ENCODE results near the gene TAF11L12. TPM values are rescaled to one million over a fixed set of nuclear protein-coding genes. Genes with fewer than 3 reads are reported as not detected.
"Not testable (repeated sequence)": the region's sequence is repeated elsewhere in the genome, so short reads cannot be mapped to it uniquely, and the experiment has no call there.

Gene TAF11L12
- polyA plus RNA-seq, 1 experiment, result not detected

DNA sequence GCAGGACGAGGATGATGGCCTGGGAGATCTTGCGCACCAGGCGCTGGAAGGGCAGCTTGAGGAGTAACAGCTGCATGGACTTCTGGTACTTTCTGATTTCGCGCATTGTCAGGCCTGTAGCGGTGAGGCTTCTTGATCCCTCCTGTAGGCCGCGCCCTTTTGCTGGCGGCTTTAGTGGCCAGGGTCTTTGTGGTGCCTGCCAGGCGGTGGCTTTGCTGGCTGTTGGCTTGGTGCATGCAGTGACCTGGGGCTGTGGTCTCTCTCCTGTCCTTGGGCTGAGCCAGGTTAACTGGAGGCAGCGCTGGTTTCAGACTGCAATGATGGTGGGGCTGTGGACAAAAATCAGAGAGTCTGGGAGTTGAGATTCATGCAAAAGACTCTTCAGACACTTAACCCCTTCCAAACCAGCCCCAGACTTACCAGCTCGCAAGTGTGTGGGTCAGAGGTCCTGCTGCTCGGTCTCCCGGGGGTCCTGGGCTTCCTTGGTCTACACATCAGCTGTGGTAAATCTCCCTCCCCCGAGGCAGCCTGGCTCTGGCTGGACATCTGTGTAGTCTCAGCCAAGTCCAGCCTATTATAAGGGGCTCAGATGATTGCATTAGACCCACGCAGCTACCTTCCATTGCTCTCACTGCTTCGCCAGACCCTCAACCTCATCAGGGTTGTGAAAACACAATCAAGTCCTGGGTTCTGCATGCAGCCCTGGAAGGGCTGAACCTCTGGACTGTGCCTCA is 4.8 kb downstream of the TAF11L12 start:
- CTCF ChIA-PET, result no interaction called here
- POLR2A ChIA-PET, result no interaction called here

DNA sequence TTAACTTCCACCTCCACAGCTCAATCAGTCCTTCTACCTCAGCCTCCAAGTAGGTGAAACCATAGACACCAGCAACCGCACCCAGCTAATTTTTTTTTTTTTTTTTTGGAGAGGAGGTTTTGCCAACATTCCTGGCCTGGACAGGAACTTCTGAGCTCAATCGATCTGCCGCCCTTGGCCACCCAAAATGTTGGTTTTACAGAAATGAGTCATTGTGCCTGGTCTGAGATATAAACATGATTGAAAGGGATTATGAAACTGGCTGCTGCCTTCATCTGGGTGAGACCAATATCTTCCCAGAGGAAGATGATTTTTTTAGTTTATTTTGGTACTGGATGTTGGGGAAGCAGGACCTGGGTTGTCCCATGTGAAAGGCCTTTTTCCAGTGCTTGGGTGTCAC is 9.2 kb downstream of the TAF11L12 start:
- no peaks in the 10 kb centered on the region for H3K36me3 ChIP-seq (ENCODE audit: control insufficient read depth, insufficient read depth, low read length)
- ChIA-PET CTCF (no interaction called here), POLR2A (no interaction called here)
- no peak for DNase-seq (ENCODE audit: low read depth)
- TF ChIP-seq, protein P1, sequence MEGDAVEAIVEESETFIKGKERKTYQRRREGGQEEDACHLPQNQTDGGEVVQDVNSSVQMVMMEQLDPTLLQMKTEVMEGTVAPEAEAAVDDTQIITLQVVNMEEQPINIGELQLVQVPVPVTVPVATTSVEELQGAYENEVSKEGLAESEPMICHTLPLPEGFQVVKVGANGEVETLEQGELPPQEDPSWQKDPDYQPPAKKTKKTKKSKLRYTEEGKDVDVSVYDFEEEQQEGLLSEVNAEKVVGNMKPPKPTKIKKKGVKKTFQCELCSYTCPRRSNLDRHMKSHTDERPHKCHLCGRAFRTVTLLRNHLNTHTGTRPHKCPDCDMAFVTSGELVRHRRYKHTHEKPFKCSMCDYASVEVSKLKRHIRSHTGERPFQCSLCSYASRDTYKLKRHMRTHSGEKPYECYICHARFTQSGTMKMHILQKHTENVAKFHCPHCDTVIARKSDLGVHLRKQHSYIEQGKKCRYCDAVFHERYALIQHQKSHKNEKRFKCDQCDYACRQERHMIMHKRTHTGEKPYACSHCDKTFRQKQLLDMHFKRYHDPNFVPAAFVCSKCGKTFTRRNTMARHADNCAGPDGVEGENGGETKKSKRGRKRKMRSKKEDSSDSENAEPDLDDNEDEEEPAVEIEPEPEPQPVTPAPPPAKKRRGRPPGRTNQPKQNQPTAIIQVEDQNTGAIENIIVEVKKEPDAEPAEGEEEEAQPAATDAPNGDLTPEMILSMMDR (IDR thresholded peaks at IDR 0.05; ENCODE audit: insufficient read depth, low read depth, low read length), result no peak
- H3K27me3 ChIP-seq (ENCODE audit: control insufficient read depth, insufficient read depth, low read length), result no peaks in the 10 kb centered on the region
- H3K4me3 ChIP-seq (ENCODE audit: low read depth, low read length), result no peak overlapping the region

More for the DNA sequence above, 4.8 kb downstream of the TAF11L12 start:
- H3K27me3 ChIP-seq (ENCODE audit: control insufficient read depth, insufficient read depth, low read length), result no peaks in the 10 kb centered on the region
- H3K36me3 ChIP-seq (ENCODE audit: control insufficient read depth, insufficient read depth, low read length), result no peaks in the 10 kb centered on the region
- TF ChIP-seq, protein P1 (IDR thresholded peaks at IDR 0.05; ENCODE audit: insufficient read depth, low read depth, low read length), result no peak
- no peak for DNase-seq (ENCODE audit: low read depth)
- no peak overlapping the region for H3K4me3 ChIP-seq (ENCODE audit: low read depth, low read length)

DNA sequence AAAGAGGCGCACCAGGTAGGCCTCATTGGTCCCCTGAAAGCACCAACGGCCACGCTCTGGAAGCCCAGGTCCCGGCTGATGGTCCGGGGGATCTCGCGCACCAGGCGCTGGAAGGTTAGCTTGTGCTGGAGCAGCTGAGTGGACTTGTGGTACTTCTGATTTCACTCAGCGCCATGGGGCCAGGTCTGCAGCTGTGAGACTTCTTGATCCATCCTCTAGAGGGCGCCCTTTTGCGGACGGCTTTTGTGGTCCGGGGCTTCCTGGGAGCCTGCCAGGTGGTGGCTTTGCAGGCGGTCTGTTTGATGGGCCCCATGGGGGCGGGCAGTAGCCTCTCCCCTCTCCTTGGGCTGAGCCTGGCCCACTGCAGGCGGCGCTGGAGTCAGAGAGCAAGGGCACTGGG is 10.4 kb downstream of the TAF11L12 start:
- TF ChIP-seq, protein P1 (IDR thresholded peaks at IDR 0.05; ENCODE audit: insufficient read depth, low read depth, low read length), result peak; percentile 3; the same call in 1 of the 2 replicates
- H3K36me3 ChIP-seq (ENCODE audit: control insufficient read depth, insufficient read depth, low read length), result no peaks in the 10 kb centered on the region
- no peak for DNase-seq (ENCODE audit: low read depth)
- ChIA-PET CTCF (no interaction called here), POLR2A (no interaction called here)
- no peak overlapping the region for H3K4me3 ChIP-seq (ENCODE audit: low read depth, low read length)
- no peaks in the 10 kb centered on the region for H3K27me3 ChIP-seq (ENCODE audit: control insufficient read depth, insufficient read depth, low read length)

DNA sequence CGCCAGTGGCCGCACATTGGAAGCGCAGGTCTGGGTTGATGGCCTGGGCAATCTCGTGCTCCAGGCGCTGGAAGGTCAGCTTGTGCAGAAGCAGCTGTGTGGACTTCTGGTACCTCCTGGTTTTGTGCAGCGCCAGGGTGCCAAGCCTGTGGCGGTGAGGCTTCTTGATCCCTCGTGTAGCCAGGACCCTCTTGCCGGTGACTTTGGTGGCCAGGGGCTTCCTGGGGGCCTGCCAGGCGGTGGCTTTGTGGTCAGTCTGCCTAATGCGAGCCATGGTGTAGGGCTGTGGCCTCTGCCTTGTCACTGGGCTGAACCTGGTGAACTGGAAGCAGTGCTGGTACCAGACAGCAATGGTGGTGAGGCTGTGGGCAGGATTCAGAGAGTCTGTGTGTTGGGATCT is 15.5 kb downstream of the TAF11L12 start:
- POLR2A ChIA-PET, result no interaction called here
- no peak overlapping the region for H3K4me3 ChIP-seq (ENCODE audit: low read depth, low read length)
- CTCF ChIA-PET, result no interaction called here
- TF ChIP-seq, protein P1 (IDR thresholded peaks at IDR 0.05; ENCODE audit: insufficient read depth, low read depth, low read length), result no peak
- H3K36me3 ChIP-seq (ENCODE audit: control insufficient read depth, insufficient read depth, low read length), result no peaks in the 10 kb centered on the region
- no peak for DNase-seq (ENCODE audit: low read depth)
- no peaks in the 10 kb centered on the region for H3K27me3 ChIP-seq (ENCODE audit: control insufficient read depth, insufficient read depth, low read length)

DNA sequence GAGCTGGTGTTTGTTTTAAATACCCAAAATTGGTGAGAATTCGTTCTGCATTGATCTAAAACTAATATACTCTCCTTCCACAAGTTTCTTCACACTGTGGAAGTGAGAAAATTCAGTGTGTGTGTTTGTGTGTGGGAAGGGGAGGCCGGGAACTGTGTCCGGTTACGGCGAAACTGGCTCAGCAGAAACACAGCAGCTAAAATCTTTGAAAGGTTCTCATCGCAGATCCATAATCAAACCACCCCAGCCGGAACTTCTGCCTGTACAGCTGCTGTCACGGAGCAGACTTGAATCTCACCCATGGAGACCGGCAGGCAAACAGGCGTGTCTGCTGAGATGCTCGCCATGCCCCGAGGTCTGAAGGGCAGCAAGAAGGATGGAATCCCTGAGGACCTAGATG is 21.6 kb downstream of the TAF11L12 start, which contains the start of gene TAF11L13:
Gene TAF11L13, plus strand, starts transcription at position 301 of the 400 bp plus-strand sequence.
- H3K27me3 ChIP-seq (ENCODE audit: control insufficient read depth, insufficient read depth, low read length); H3K4me3 ChIP-seq (ENCODE audit: low read depth, low read length); H3K36me3 ChIP-seq (ENCODE audit: control insufficient read depth, insufficient read depth, low read length); DNase-seq (ENCODE audit: low read depth); POLR2A ChIA-PET; CTCF ChIA-PET: not testable (repeated sequence)

DNA sequence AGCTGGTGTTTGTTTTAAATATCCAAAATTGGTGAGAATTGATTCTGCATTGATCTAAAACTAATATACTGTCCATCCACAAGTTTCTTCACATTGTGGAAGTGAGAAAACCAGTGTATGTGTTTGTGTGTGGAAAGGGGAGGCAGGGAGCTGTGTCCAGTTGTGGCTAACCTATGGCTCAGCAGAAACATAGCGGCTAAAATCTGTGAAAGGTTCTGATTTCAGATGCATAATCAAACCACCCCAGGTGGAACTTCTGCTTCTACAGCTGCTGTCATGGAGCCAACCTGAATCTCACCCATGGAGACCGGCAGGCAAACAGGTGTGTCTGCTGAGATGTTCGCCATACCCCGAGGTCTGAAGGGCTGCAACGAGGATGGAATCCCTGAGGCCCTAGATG is 24.0 kb downstream of the TAF11L12 start, which contains the start of gene TAF11L14:
Gene TAF11L14, plus strand, starts transcription at position 301 of the 400 bp plus-strand sequence.
- TF ChIP-seq, protein P1 (IDR thresholded peaks at IDR 0.05; ENCODE audit: insufficient read depth, low read depth, low read length), result no peak
- ChIA-PET POLR2A (no interaction called here), CTCF (no interaction called here)
- Histone ChIP-seq H3K27me3 (ENCODE audit: control insufficient read depth, insufficient read depth, low read length) (no peaks in the 10 kb centered on the region), H3K36me3 (ENCODE audit: control insufficient read depth, insufficient read depth, low read length) (no peaks in the 10 kb centered on the region), H3K4me3 (ENCODE audit: low read depth, low read length) (no peak within 1 kb of the TSS)
- no peak for DNase-seq (ENCODE audit: low read depth)

DNA sequence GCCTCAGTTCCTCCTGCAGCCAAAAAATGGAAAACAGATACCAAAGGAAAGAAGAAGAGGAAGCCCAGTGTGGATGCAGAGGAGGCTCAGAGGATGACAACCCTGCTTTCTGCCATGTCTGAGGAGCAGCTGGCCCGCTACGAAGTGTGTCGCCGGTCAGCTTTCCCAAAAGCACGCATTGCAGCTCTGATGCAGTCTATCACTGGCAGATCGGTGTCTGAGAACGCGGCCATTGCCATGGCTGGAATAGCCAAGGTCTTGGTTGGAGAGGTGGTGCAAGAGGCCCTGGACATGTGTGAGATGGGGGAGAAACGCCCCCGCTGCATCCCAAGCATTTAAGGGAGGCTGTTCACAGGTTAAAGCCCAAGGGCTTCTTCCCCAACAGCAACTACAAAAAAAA is 39.0 kb downstream of the TAF11L12 start:
- DNase-seq (ENCODE audit: low read depth); CTCF ChIA-PET; H3K27me3 ChIP-seq (ENCODE audit: control insufficient read depth, insufficient read depth, low read length); H3K36me3 ChIP-seq (ENCODE audit: control insufficient read depth, insufficient read depth, low read length); POLR2A ChIA-PET; H3K4me3 ChIP-seq (ENCODE audit: low read depth, low read length): not testable (repeated sequence)

DNA sequence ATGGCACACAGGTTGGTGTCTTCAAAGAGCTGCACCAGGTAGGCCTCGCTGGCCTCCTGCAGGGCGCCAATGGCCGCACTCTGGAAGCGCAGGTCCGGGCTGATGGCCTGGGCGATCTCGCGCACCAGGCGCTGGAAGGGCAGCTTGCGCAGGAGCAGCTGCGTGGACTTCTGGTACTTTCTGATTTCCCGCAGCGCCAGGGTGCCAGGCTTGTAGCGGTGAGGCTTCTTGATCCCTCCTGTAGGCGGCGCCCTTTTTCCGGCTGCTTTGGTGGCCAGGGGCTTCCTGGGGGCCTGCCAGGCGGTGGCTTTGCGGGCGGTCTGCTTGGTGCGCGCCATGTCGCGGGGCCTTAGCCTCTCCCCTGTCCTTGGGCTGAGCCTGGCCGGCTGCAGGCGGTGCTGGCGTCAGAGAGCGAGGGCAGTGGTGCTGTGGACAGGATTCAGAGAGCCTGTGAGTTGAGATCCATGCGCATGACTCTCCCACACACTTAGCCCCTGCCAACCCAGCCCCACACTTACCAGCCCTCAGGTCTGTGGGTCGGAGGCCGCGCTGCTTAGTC is 45.1 kb downstream of the TAF11L12 start:
- CTCF ChIA-PET; POLR2A ChIA-PET; DNase-seq (ENCODE audit: low read depth); H3K36me3 ChIP-seq (ENCODE audit: control insufficient read depth, insufficient read depth, low read length); H3K4me3 ChIP-seq (ENCODE audit: low read depth, low read length); H3K27me3 ChIP-seq (ENCODE audit: control insufficient read depth, insufficient read depth, low read length): not testable (repeated sequence)

Measured in BJ (cell line).